Measurements from ENCODE around the gene MTX1.
A peak's percentile ranks its signal among the peaks of the same experiment; 100 is the strongest.
"Not testable (repeated sequence)": the region's sequence is repeated elsewhere in the genome, so short reads cannot be mapped to it uniquely, and the experiment has no call there.

Gene MTX1

GRCh38 chr1:155241841-155242264 lies 33.4 kb downstream of the MTX1 start:
- no peak for DNase-seq

- DNase-seq, result peak; percentile 14
Measured at GRCh38 chr1:155242805-155243358, 34.4 kb downstream of the MTX1 start.

GRCh38 chr1:155244368-155245162 lies 36.1 kb downstream of the MTX1 start:
- peak; percentile 100 for DNase-seq

GRCh38 chr1:155245163-155245524 lies 36.6 kb downstream of the MTX1 start:
- no peak for DNase-seq

- not testable (repeated sequence) for DNase-seq
Measured at GRCh38 chr1:155246796-155247195, 38.3 kb downstream of the MTX1 start.

GRCh38 chr1:155247667-155248553 lies 39.4 kb downstream of the MTX1 start:
- no peak for DNase-seq

- no peak for DNase-seq
Measured at GRCh38 chr1:155250246-155250632, 41.7 kb downstream of the MTX1 start.

GRCh38 chr1:155250633-155251449 lies 42.3 kb downstream of the MTX1 start:
- peak; percentile 98 for DNase-seq

GRCh38 chr1:155251566-155251965 lies 43.1 kb downstream of the MTX1 start:
- DNase-seq, result no peak

GRCh38 chr1:155253208-155253607 lies 44.7 kb downstream of the MTX1 start:
- DNase-seq, result no peak

GRCh38 chr1:155253797-155254196 lies 45.3 kb downstream of the MTX1 start:
- no peak for DNase-seq

- no peak for DNase-seq
Measured at GRCh38 chr1:155254228-155254713, 45.8 kb downstream of the MTX1 start.

- peak; percentile 55 for DNase-seq
Measured at GRCh38 chr1:155254714-155255242, 46.3 kb downstream of the MTX1 start.

GRCh38 chr1:155255243-155256007 lies 46.9 kb downstream of the MTX1 start, which contains the start of gene ENTREP3:
ENTREP3 (minus strand) TSS chr1:155255483; CDS start chr1:155254877, 606 bp downstream.
- DNase-seq, result peak; percentile 97

- no peak for DNase-seq
Measured at GRCh38 chr1:155256058-155256852, 47.8 kb downstream of the MTX1 start.

GRCh38 chr1:155260276-155260675 lies 51.8 kb downstream of the MTX1 start:
- no peak for DNase-seq

GRCh38 chr1:155261493-155261851 lies 53.0 kb downstream of the MTX1 start:
- DNase-seq, result no peak

GRCh38 chr1:155261852-155262673 lies 53.6 kb downstream of the MTX1 start, which contains the start of gene SCAMP3:
SCAMP3 (minus strand) TSS chr1:155262360; CDS start chr1:155262151, 209 bp downstream.
- peak; percentile 98 for DNase-seq

- DNase-seq, result no peak
Measured at GRCh38 chr1:155263067-155263466, 54.6 kb downstream of the MTX1 start.

Measured in eye (tissue), 1 donor.